ENCODE results near the gene NUP93. TPM values are rescaled to one million over a fixed set of nuclear protein-coding genes. Genes with fewer than 3 reads are reported as not detected.

NUP93 gene
- total and polyA plus RNA-seq, 2 donors: 25.1 to 49.0 TPM

GRCh38 chr16:56849690-56850680 lies 120.1 kb downstream of the NUP93 start:
- 92% methylated on average over 11 of the region's 11 CpGs for WGBS

GRCh38 chr16:56851671-56852400 lies 121.9 kb downstream of the NUP93 start:
- WGBS: 64% methylated on average over 8 of the region's 8 CpGs
- Histone ChIP-seq H3K4me3 (ENCODE audit: low read depth, low read length) (no peak overlapping the region), H3K27ac (ENCODE audit: low read depth) (no peak overlapping the region), H3K4me1 (ENCODE audit: insufficient read depth) (no peaks in the 10 kb centered on the region), H3K36me3 (ENCODE audit: insufficient read depth) (no peaks in the 10 kb centered on the region)
- DNase-seq (ENCODE audit: extremely low spot score): no peak

More at GRCh38 chr16:56849690-56850680, 120.1 kb downstream of the NUP93 start:
- Histone ChIP-seq H3K36me3 (ENCODE audit: insufficient read depth) (no peaks in the 10 kb centered on the region), H3K4me1 (ENCODE audit: insufficient read depth) (no peaks in the 10 kb centered on the region), H3K27ac (ENCODE audit: low read depth) (no peak overlapping the region), H3K4me3 (ENCODE audit: low read depth, low read length) (no peak overlapping the region)
- DNase-seq (ENCODE audit: extremely low spot score): no peak

- no peak for DNase-seq (ENCODE audit: extremely low spot score)
- Histone ChIP-seq H3K4me3 (ENCODE audit: low read depth, low read length) (no peak overlapping the region), H3K27ac (ENCODE audit: low read depth) (no peak overlapping the region), H3K4me1 (ENCODE audit: insufficient read depth) (no peaks in the 10 kb centered on the region), H3K36me3 (ENCODE audit: insufficient read depth) (no peaks in the 10 kb centered on the region)
- 68% methylated on average over 3 of the region's 3 CpGs for WGBS
Observed at GRCh38 chr16:56852401-56852730, 122.4 kb downstream of the NUP93 start.

GRCh38 chr16:56852968-56853367 lies 123.0 kb downstream of the NUP93 start:
- Histone ChIP-seq H3K36me3 (ENCODE audit: insufficient read depth) (no peaks in the 10 kb centered on the region), H3K27ac (ENCODE audit: low read depth) (no peak overlapping the region), H3K4me1 (ENCODE audit: insufficient read depth) (no peaks in the 10 kb centered on the region), H3K4me3 (ENCODE audit: low read depth, low read length) (no peak overlapping the region)
- WGBS: 97% methylated on average over 11 of the region's 11 CpGs
- no peak for DNase-seq (ENCODE audit: extremely low spot score)

GRCh38 chr16:56855201-56855600 lies 125.3 kb downstream of the NUP93 start:
- Histone ChIP-seq H3K4me1 (ENCODE audit: insufficient read depth) (no peaks in the 10 kb centered on the region), H3K27ac (ENCODE audit: low read depth) (no peak overlapping the region), H3K4me3 (ENCODE audit: low read depth, low read length) (no peak overlapping the region), H3K36me3 (ENCODE audit: insufficient read depth) (no peaks in the 10 kb centered on the region)
- 95% methylated on average over 6 of the region's 6 CpGs for WGBS
- no peak for DNase-seq (ENCODE audit: extremely low spot score)

GRCh38 chr16:56855946-56856345 lies 126.0 kb downstream of the NUP93 start:
- no peaks in the 10 kb centered on the region for H3K4me1 ChIP-seq (ENCODE audit: insufficient read depth)
- DNase-seq (ENCODE audit: extremely low spot score): no peak
- H3K4me3 ChIP-seq (ENCODE audit: low read depth, low read length): no peak overlapping the region
- 67% methylated on average over 4 of the region's 4 CpGs for WGBS
- H3K27ac ChIP-seq (ENCODE audit: low read depth): no peak overlapping the region
- no peaks in the 10 kb centered on the region for H3K36me3 ChIP-seq (ENCODE audit: insufficient read depth)

GRCh38 chr16:56856876-56857447 lies 127.0 kb downstream of the NUP93 start:
- 61% methylated on average over 6 of the region's 6 CpGs for WGBS
- H3K27ac ChIP-seq (ENCODE audit: low read depth): no peak overlapping the region
- no peak overlapping the region for H3K4me3 ChIP-seq (ENCODE audit: low read depth, low read length)
- no peaks in the 10 kb centered on the region for H3K4me1 ChIP-seq (ENCODE audit: insufficient read depth)
- H3K36me3 ChIP-seq (ENCODE audit: insufficient read depth): no peaks in the 10 kb centered on the region
- DNase-seq (ENCODE audit: extremely low spot score): no peak

GRCh38 chr16:56858374-56858773 lies 128.4 kb downstream of the NUP93 start:
- H3K36me3 ChIP-seq (ENCODE audit: insufficient read depth): no peaks in the 10 kb centered on the region
- 93% methylated on average over 14 of the region's 14 CpGs for WGBS
- no peak overlapping the region for H3K4me3 ChIP-seq (ENCODE audit: low read depth, low read length)
- no peaks in the 10 kb centered on the region for H3K4me1 ChIP-seq (ENCODE audit: insufficient read depth)
- H3K27ac ChIP-seq (ENCODE audit: low read depth): no peak overlapping the region
- DNase-seq (ENCODE audit: extremely low spot score): no peak

GRCh38 chr16:56859636-56860035 lies 129.7 kb downstream of the NUP93 start:
- no peak overlapping the region for H3K4me3 ChIP-seq (ENCODE audit: low read depth, low read length)
- no peaks in the 10 kb centered on the region for H3K4me1 ChIP-seq (ENCODE audit: insufficient read depth)
- no peaks in the 10 kb centered on the region for H3K36me3 ChIP-seq (ENCODE audit: insufficient read depth)
- WGBS: 94% methylated on average over 2 of the region's 2 CpGs
- no peak overlapping the region for H3K27ac ChIP-seq (ENCODE audit: low read depth)
- DNase-seq (ENCODE audit: extremely low spot score): no peak

- H3K27ac ChIP-seq (ENCODE audit: low read depth): no peak overlapping the region
- no peak for DNase-seq (ENCODE audit: extremely low spot score)
- no peaks in the 10 kb centered on the region for H3K36me3 ChIP-seq (ENCODE audit: insufficient read depth)
- H3K4me1 ChIP-seq (ENCODE audit: insufficient read depth): no peaks in the 10 kb centered on the region
- H3K4me3 ChIP-seq (ENCODE audit: low read depth, low read length): no peak overlapping the region
- WGBS: 66% methylated on average over 9 of the region's 9 CpGs
Observed at GRCh38 chr16:56860226-56861020, 130.5 kb downstream of the NUP93 start.

GRCh38 chr16:56861092-56861610 lies 131.2 kb downstream of the NUP93 start:
- DNase-seq (ENCODE audit: extremely low spot score): no peak
- H3K4me3 ChIP-seq (ENCODE audit: low read depth, low read length): no peak overlapping the region
- no peaks in the 10 kb centered on the region for H3K36me3 ChIP-seq (ENCODE audit: insufficient read depth)
- no peak overlapping the region for H3K27ac ChIP-seq (ENCODE audit: low read depth)
- H3K4me1 ChIP-seq (ENCODE audit: insufficient read depth): no peaks in the 10 kb centered on the region
- 45% methylated on average over 3 of the region's 3 CpGs for WGBS

- H3K4me3 ChIP-seq (ENCODE audit: low read depth, low read length): no peak overlapping the region
- no peaks in the 10 kb centered on the region for H3K36me3 ChIP-seq (ENCODE audit: insufficient read depth)
- DNase-seq (ENCODE audit: extremely low spot score): no peak
- no peaks in the 10 kb centered on the region for H3K4me1 ChIP-seq (ENCODE audit: insufficient read depth)
- WGBS: 95% methylated on average over 8 of the region's 8 CpGs
- H3K27ac ChIP-seq (ENCODE audit: low read depth): no peak overlapping the region
Observed at GRCh38 chr16:56861756-56862155, 131.8 kb downstream of the NUP93 start.

- Histone ChIP-seq H3K4me3 (ENCODE audit: low read depth, low read length) (no peak overlapping the region), H3K27ac (ENCODE audit: low read depth) (no peak overlapping the region), H3K4me1 (ENCODE audit: insufficient read depth) (no peaks in the 10 kb centered on the region), H3K36me3 (ENCODE audit: insufficient read depth) (no peaks in the 10 kb centered on the region)
- no peak for DNase-seq (ENCODE audit: extremely low spot score)
- WGBS: 88% methylated on average over 5 of the region's 5 CpGs
Observed at GRCh38 chr16:56862776-56863175, 132.8 kb downstream of the NUP93 start.

Data from urinary bladder (tissue), 4 donors.